Activated gamma-delta T cell treated with Interleukin-2 at 50 U/mL for 16 hours (primary cell): ENCODE results near the gene TARDBP.
"Not testable (repeated sequence)": the region's sequence is repeated elsewhere in the genome, so short reads cannot be mapped to it uniquely, and the experiment has no call there.

Experiments
- DNase-seq: peaks from one replicate; pipeline ENCODE4 v3.0.0-alpha.2; 2020

TARDBP gene

DNA sequence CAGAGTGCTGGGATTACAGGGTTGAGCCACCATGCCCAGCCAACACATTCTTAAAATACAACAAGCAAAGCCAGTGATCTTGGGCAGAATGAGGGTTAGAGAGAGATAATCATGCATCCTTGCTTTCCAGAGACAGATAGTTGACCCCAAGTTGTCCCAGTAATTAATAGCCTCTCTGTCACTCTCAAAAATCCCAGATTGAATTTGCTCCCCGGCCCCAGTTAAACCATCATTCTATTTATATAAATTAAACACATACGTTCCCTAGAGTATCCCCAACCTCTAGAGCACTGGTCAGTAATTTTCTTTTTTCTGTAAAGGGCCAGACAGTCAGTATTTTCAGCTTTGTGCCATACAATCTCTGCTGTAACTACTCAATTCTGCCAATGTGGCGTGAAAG, 16.4 kb upstream of the TARDBP start:
- DNase-seq = no peak

DNA sequence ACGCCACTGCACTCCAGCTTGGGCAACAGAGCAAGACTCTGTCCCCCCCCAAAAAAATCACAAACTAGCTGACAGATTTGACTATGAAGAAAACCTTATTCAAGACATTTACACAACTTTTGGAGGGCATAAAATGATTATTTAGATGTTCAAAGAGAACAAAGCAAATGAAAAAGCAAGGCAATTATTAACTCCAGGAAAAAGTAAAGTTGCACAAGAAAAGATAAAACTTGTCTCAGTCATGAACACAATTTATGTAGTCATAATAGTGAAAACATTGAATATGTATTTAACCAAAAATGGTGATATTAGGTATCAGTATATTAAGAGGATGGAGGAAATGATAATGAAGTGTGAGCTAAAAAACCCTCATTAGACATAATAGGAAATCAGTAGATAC, 11.9 kb upstream of the TARDBP start:
- no peak for DNase-seq

DNA sequence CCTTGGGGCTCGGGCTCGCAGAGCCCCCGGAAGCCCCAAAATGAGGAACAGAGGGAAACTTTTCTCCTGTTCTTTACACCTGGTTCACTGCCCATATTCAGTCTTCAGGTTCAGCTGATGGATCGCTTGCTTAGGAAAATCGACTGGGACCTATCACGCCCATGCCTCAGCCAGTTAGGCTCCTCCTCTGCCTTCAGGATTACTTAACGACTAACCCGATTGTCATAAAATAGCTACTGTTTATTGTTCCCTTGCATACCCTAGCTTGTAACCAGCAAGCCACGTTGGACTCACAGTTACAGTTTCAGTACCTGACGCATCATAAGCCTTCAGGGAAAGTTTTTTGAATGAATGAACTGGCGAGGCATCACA, 692 bp downstream of the TARDBP start:
- DNase-seq = no peak

DNA sequence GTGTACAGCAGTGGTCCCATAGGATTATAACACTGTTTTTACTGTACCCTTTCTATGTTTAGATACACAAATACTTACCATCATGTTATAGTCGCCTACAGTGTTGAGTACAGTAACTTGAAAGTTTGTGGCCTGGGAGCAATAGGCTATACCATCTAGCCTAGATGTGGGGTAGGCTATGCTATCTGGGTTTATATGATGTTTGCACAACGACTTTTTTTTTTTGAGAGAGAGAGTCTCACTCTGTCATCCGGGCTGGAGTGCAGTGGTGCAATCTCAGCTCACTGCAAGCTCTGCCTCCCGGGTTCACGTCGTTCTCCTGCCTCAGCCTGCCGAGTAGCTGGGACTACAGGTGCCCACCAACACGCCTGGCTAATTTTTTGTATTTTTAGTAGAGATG, 6.9 kb downstream of the TARDBP start:
- not testable (repeated sequence) for DNase-seq

DNA sequence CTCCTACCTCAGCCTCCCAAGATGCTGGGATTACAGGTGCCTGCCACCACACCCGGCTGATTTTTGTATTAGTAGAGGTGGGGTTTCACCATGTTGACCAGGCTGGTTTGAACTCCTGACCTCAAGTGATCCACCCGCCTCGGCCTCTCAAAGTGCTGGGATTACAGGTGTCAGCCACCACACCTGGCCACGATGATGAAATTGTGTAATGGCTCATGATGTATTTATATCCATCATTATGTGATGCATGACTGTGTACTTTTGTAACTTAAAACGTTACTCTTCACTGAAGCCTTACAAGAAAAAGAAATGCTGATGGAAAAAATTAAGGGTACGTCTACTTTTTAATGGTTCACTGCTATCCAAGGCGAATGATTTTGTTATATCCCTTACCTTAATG, 7.5 kb downstream of the TARDBP start:
- no peak for DNase-seq

DNA sequence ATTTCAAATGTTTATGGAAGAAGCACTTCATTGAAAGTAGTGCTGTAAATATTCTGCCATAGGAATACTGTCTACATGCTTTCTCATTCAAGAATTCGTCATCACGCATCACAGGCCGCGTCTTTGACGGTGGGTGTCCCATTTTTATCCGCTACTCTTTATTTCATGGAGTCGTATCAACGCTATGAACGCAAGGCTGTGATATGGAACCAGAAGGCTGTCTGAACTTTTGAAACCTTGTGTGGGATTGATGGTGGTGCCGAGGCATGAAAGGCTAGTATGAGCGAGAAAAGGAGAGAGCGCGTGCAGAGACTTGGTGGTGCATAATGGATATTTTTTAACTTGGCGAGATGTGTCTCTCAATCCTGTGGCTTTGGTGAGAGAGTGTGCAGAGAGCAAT, 10.7 kb downstream of the TARDBP start:
- no peak for DNase-seq

DNA sequence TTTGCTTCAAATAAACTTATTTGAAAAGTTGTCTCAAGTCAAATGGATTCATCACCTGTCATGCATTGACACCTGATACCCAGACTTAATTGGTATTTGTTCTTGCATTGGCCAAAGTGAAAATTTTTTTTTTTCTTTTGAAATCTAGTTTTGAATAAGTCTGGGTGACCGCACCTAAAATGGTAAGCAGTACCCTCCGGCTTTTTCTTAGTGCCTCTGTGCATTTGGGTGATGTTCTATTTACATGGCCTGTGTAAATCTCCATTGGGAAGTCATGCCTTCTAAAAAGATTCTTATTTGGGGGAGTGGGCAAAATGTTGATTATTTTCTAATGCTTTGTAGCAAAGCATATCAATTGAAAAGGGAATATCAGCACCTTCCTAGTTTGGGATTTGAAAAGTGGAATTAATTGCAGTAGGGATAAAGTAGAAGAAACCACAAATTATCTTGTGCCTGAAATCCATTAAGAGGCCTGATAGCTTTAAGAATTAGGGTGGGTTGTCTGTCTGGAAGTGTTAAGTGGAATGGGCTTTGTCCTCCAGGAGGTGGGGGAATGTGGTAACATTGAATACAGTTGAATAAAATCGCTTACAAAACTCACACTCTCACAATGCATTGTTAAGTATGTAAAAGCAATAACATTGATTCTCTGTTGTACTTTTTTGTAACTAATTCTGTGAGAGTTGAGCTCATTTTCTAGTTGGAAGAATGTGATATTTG, 11.9 kb downstream of the TARDBP start:
- no peak for DNase-seq

DNA sequence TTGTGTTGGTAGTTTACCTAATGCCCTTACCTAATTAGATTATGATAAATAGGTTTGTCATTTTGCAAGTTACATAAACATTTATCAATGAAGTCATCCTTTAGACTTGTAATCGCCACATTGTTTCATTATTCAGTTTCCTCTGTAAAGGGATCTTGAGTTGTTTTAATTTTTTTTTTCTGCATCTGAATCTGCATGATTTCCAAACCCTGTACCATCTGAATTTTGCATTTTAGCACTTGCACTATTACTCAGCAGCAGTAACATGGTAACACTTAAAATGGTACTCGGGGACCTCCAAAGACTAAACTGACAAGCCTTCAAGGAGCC, 12.4 kb downstream of the TARDBP start:
- DNase-seq = no peak

DNA sequence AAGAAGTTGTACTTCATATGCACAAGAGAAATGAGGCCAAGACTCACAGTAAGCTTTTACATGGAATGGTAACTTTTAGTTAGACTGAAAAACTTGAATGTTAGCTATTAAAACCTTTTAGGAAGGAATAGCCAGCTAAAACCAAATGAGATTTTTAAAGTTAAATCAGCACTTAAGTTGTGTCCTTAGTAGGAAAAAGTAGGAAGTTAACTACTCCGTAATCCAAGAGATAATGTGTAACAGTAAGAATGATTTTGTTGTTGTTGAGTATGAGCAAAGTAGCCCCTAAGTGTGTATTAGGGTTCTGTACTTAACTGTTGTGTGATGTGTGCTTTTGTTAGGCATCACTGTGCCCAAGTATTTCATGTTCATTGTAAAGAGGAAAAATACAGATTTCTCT, 13.2 kb downstream of the TARDBP start:
- DNase-seq = no peak

DNA sequence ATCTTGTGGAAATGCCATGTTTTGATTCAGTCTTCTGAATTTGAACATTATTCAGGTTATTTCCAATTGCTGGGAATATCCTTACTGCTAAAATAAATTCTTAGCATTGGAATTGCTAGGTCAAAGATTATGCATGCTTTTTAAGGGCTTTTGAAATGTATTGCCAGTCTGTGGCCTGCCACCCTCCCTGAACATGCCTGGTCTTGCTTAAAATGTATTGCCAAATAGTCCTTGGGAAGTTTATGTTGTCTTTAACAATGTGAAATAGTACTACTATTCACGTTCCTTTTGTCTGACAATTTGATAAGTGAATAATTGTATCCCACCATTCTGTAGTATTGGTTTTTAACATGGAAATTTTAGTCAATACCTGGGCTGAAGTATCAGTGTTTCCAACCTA, 13.6 kb downstream of the TARDBP start:
- no peak for DNase-seq

DNA sequence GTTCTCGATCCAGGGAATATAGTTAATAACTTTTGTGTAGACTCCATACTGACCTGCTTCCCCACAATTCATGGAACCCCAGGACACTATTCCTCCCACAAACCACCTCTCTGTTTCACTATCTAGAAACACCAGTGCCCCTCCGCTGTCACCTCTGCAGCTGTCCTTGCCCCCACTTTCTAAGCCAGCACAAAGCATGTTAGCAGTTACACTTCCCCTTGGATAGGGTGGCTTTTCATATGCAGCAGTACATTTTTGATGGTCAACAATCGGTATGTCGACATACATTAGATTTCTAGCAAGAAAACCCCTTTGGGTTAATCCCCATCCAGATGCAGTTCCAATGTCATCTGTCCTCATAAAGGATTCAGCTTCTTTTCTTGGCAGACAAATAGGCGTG, 14.4 kb downstream of the TARDBP start:
- no peak for DNase-seq

DNA sequence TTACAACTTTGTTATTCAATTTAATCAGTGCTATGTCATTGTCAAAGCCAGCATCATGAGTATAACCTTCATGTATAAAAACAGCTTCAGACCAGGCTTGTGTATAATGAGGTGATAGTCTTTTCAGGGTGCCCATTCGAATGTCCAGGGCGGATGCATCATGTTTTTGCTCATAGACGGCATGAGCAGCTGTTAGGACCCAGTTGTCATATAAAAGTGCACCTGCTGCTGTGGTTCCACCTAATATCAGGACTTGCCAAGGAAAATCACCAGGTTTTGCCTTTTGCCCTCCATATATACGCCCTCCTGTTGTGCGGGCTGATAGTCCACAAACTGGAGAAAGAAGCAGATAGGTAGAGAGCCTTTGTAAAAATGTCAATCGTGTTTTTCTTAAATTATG, 14.9 kb downstream of the TARDBP start:
- DNase-seq = no peak

DNA sequence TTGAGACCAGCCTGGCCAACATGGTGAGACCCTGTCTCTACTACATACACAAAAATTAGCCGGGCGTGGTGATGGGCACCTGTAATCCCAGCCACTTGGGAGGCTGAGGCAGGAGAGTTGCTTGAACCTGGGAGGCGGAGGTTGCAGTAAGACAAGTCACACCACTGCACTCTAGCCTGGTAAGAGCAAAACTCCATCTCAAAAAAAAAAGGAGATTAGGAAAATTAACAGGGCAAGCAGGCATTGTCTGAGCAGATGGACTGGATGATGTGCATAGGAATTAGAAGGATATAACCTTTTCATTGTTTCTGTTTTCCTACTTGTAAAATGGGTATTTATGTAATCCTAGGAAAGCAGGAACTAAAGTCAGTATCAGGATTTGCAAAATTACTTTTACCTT, 15.6 kb downstream of the TARDBP start:
- no peak for DNase-seq

DNA sequence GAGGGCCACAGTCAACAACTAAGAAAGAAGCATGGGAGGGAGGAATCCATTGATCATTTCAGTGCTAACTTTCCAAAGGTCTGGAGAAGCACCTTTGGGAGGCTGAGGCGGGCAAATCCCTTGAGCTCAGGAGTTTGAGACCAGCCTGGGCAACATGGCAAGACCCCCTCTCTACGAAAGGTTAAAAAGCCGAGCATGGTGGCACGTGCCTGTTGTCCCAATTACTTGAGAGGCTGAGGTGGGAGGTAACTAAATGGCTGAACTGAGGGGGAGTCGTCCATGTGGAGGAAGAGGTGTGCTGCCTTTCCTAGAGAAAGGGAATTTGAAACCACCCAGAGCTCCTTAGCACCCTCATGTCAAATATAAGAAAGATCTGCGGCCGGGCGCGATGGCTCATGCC, 18.4 kb downstream of the TARDBP start:
- DNase-seq = no peak

DNA sequence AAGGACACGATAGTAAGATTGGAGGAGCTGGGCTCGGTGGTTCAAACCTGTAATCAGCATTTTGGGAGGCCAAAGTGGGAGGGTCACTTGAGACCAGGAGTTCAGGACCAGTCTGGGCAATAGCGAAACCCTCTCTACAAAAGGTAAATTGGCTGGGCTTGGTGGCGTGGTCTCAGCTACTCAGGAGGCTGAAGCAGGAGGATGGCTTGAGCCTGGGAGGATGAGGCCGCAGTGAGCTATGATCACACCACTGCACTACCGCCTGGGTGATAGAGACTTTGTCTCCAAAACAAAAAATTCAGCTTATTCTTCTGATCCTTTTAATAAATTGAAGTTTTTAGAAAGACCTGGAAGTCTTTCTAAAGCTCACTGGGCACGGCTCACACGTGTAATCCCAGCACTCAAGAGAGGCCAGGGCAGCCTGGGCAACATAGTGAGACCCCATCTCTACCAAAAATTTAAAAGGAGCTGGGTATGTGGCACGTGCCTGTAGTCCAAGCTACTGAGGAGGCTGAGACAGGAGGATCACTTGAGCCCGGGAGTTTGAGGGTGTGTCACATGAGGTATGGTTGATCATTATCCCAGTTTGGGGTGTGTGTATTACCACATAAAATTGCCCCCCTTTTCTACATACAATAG, 19.3 kb downstream of the TARDBP start:
- no peak for DNase-seq

DNA sequence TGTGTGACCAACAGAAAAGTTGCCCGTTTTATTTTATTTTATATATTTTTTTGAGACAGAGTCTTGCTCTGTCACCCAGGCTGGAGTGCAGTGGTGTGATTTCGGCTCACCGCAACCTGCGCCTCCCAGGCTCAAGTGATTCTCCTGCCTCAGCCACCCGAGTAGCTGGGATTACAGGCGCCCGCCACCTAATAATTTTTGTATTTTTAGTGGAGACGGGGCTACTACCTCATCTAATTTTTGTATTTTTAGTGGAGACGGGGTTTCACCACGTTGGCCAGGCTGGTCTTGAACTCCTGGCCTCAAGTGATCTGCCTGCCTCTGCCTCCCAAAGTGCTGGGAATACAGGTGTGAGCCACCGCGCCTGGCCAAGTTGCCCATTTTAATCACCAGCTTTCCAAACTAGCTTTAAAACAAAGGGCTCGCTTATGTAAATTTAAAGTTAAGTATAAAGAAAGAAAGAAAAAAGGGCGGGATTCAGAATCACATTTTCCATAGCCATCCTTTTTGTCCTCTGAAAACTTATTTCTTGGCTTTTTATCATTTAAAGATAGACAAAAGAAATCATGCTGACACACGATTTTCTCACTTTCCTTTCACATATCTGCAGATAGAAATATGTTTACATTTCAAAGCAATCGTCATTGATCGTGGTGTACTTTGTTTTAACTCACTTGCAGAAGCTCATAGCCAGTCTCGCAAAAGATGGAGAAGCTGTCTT, 24.7 kb downstream of the TARDBP start:
- DNase-seq = not testable (repeated sequence)

DNA sequence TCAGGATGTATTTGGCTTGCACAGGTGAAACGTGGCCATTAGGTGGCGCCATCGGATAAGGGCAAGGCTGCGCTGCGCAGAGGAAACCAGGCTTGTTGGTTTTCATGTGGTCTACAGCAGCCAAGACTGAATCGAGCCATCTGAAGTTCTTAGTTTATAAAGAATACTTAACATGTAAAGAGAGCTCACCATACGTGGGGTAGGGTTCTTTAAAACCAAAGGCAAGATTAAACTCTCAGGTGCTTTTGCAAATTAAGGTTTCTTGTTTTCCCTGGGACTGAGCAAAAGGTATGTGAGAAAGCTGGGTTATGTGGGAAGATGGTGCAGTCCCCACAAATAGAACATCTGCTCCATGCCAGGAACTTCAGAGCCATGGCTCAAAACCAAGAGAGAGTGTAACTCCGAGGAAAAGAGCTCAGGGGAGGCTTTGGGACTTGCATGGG, 25.3 kb downstream of the TARDBP start:
- DNase-seq = peak; percentile 92

DNA sequence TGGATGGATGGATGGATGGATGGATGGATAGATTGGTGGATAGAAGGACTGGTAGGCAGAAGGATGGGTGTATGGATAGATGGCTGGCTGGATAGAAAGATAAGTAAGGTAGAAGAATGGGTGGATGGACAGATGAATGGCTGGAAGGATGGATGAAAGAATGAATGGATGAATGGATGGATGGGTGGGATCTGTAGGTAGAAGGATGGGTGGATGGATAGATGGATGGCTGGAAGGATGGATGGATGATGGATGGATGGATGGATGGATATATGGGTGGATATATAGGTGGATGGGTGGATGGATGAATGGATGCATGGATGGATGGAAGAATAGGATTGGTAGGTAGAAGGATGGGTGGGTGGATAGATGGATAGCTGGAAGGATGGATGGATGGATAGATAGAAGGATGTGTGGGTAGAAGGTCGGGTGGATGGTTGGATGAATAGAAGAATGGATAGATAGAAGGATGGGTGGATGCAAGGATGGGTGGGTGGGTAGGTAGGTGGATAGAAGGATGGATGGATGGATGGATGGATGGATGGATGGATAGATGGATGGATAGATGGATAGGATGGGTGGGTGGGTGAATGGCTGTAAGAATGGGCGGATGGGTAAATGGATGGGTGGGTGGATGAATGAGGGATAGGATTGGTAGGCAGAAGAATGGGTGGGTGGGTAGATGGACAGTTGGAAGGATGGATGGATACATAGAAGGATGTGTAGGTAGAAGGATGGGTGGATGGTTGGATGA, 27.1 kb downstream of the TARDBP start:
- DNase-seq = no peak

DNA sequence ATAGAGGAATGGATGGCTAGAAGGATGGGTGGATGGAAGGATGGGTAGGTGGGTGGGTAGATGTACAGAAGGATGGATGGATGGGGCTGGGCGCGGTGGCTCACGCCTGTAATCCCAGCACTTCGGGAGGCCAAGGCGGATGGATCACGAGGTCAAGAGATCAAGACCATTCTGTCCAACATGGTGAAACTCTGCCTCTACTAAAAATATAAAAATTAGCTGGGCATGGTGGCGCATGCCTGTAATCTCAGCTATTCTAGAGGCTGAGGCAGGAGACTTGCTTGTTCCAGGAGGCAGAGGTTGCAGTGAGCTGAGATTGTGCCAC, 27.6 kb downstream of the TARDBP start:
- not testable (repeated sequence) for DNase-seq

DNA sequence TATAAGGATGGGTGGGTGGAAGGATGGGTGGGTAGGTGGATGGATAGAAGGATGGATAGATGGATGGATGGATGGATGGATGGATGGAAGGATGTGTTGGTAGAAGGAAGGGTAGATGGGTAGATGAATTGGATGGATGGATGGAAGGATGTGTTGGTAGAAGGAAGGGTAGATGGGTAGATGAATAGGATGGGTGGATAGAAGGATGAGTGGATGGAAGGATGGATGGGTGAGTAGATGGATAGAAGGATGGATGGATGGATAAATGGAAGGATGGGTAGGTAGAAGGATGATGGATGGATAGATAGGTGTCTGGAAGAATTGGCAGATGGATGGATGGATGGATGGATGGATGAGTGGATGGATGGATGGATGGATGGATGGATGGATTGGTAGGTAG, 28.6 kb downstream of the TARDBP start:
- no peak for DNase-seq

DNA sequence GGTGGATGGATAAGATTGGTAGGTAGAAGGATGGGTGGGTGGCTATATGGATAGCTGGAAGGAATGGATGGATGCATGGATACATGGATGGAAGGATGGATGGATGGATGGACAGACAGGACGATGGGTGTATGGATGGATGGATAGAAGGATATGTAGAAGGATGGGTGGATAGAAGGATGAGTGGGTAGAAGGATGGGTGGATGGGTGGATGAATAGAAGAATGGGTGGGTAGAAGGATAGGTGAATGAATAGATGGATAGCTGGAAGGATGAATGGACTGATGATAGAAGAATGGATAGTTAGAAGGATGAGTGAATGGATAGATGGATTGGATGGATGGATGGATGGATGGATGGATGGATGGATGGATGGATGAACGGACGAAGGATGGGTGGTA, 29.6 kb downstream of the TARDBP start:
- no peak for DNase-seq

DNA sequence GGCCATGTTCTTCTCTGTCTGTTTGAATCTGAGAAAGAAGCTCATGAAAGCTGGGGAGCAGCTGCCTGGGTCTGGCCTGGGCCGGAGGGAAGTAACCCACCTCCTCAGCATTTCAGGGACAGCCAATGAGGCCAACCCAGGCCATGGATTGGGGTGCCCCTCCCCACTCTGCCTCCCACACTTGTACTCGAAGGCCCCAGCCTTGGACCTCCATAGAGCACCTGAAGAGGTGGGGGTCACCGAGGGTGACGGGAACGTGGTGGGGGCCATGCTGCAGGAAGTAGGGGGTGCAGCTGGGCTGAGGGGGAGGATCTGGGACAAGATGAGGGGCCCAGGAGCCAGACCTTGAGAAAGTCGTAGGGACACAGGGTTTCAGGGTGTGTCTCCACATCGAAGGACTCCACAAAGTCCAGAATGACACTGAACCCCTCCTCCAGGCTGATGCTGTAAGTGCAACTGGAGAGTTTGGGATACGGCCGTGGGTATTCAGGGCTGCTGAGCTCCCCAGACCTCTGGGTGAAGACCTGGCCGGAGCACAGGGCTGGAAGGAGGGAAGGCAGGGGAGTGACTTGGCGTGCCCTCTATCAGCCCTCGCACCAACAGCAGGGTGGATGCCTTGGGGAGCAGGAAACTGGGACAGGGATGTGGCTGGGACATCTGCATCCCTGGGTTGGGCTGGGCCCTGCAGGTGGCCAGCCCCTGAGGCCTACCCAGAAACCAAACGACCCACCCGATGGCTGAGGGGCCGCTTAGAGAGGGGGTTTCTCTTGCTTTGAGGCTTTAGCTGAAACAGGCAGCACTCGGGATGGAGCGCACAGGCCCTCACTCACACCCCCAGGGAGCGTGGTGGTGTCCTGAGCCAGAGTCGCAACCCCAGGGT, 30.8 kb downstream of the TARDBP start:
- no peak for DNase-seq
